Right lobe of liver (tissue), 6 donors: ENCODE data around the gene CEPT1. TPM values are rescaled to one million over a fixed set of nuclear protein-coding genes. Genes with fewer than 3 reads are reported as not detected.

Experiments
- ATAC-seq, 4 donors: fragments of 200-7000 bp; cut with Tn5 transposase; one replicate each; pipeline ENCODE4 v1.9.1; 2020; ENCODE audit warnings: mild to moderate bottlenecking in 4 of 4, moderate library complexity in 4 of 4
- DNase-seq, 3 donors: peaks; one replicate each; pipeline ENCODE4 v3.0.0-alpha.2; 2020
- H3K27ac ChIP-seq, 3 donors: fragments of 200-600 bp; one replicate each; pipeline ENCODE4 v1.8.0; 2022
- H3K27me3 ChIP-seq, 2 donors: fragments of 200-600 bp; one replicate each; pipeline ENCODE4 v1.8.0; 2022
- H3K36me3 ChIP-seq, 4 donors: fragments of 200-600 bp; sonication (generic) in 1 of 4; one replicate each; pipeline versions ENCODE4 v1.5.1 to v1.8.0; 2017 to 2022; ENCODE audit warnings: control low read depth in 1 of 4
- H3K4me1 ChIP-seq, 4 donors: fragments of 200-600 bp; sonication (generic) in 1 of 4; one replicate each; pipeline versions ENCODE4 v1.5.1 to v1.8.0; 2017 to 2022; ENCODE audit warnings: control low read depth in 1 of 4
- H3K4me3 ChIP-seq, 3 donors: fragments of 200-600 bp; one replicate each; pipeline ENCODE4 v1.8.0; 2022
- H3K9me3 ChIP-seq, 4 donors: fragments of 200-600 bp; sonication (generic) in 1 of 4; one replicate each; pipeline versions ENCODE4 v1.5.1 to v1.8.0; 2017 to 2022; ENCODE audit warnings: control low read depth in 1 of 4
- POLR2A ChIP-seq: fragments of 450-650 bp; IDR thresholded peaks from one replicate; pipeline ENCODE4 v1.6.1; 2017; ENCODE audit warnings: antibody characterized with exemption, mild to moderate bottlenecking
- WGBS: methylation state at CpG from one replicate; pipeline ENCODE4 v1.1.6; 2018; ENCODE audit warnings: low coverage, low lambda C conversion rate; ENCODE audit not compliant: insufficient coverage; ENCODE audit errors: missing lambda C conversion rate; 5-methylcytosine and 5-hydroxymethylcytosine counted together
- intact Hi-C, 2 donors: fragments of 100-400 bp; cut with DNase I; formaldehyde crosslinking; loops; one replicate each; pipeline versions ENCODE4 v1.11.2 to v1.14.1; 2022
- total RNA-seq, 6 experiments: library from RNA; depleted of rRNA in 2 of 6; stranded (reverse); fragments of >200 nt in 2 of 6; fragmentation: NEBNext Ultra II Directional in 3 of 6; extraction: Animal tissue kit (Norgen Biotek cat#: 25700) in 3 of 6; gene quantifications; one replicate each; pipeline versions ENCODE4 v1.1.0 to v1.2.4, GENCODE V29; 2016 to 2023
- TF ChIP-seq, protein P1 (sequence below), 4 donors: fragments of 200-600 bp in 3 of 4; fragments of 450-650 bp in 1 of 4; IDR thresholded peaks; one replicate each; pipeline versions ENCODE4 v1.5.1 to v1.8.0; 2016 to 2022; ENCODE audit warnings: antibody characterized with exemption in 4 of 4, mild to moderate bottlenecking in 2 of 4
- donor health status: DM: no; HTN: yes; CAD: no.
- donor health status: DM: no; HTN: no; CAD: no.
- donor health status: DM: no; HTN: no; CAD: no.
- donor health status: DM: no; HTN: yes; CAD: no.
- donor health status: DM: no; HTN: yes; CAD: no.

Gene CEPT1
- total RNA-seq, 6 experiments from 2014 or later = 21.9 to 35.0 (median 27.8) TPM

DNA sequence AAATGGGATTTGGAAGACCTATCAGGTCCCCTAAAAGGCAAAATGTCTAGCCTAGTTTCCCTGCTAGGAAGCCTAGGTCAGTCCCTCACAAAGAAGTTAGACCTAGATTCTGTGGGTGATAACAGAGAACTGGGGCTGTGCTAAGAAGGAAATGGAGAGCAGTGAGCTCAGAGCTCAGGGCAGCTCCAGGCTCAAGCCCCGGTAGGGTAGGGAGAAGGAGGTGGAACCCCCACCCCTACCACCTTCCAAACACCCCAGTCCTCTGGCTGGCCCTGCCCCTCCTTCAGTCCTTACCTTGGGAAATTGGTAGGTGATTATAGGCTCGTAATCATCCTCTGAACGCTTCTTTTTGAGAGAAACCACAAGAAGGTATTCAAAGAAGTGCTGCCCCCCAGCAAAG is 59.3 kb downstream of the CEPT1 start:
- no peak for TF ChIP-seq POLR2A
- TF ChIP-seq, protein P1, sequence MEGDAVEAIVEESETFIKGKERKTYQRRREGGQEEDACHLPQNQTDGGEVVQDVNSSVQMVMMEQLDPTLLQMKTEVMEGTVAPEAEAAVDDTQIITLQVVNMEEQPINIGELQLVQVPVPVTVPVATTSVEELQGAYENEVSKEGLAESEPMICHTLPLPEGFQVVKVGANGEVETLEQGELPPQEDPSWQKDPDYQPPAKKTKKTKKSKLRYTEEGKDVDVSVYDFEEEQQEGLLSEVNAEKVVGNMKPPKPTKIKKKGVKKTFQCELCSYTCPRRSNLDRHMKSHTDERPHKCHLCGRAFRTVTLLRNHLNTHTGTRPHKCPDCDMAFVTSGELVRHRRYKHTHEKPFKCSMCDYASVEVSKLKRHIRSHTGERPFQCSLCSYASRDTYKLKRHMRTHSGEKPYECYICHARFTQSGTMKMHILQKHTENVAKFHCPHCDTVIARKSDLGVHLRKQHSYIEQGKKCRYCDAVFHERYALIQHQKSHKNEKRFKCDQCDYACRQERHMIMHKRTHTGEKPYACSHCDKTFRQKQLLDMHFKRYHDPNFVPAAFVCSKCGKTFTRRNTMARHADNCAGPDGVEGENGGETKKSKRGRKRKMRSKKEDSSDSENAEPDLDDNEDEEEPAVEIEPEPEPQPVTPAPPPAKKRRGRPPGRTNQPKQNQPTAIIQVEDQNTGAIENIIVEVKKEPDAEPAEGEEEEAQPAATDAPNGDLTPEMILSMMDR (IDR thresholded peaks at IDR 0.05) = no peak
- peak overlapping the region; percentile 52 to 71 (median 62) for H3K27ac ChIP-seq
- peaks cover 0 to 68% (median 29%) of the 10 kb centered on the region in 4 donors for H3K4me1 ChIP-seq
- H3K4me3 ChIP-seq = peak overlapping the region; percentile 3 to 32 (median 6)
- ATAC-seq = no peak
- no peaks in the 10 kb centered on the region for H3K27me3 ChIP-seq
- DNase-seq = no peak
- intact Hi-C loops = no loop called here
- H3K36me3 ChIP-seq = peaks cover 0 to 7% (median 0%) of the 10 kb centered on the region in 4 donors
- H3K9me3 ChIP-seq = no peaks in the 10 kb centered on the region
- 67% methylated on average over 1 of the region's 3 CpGs for WGBS

DNA sequence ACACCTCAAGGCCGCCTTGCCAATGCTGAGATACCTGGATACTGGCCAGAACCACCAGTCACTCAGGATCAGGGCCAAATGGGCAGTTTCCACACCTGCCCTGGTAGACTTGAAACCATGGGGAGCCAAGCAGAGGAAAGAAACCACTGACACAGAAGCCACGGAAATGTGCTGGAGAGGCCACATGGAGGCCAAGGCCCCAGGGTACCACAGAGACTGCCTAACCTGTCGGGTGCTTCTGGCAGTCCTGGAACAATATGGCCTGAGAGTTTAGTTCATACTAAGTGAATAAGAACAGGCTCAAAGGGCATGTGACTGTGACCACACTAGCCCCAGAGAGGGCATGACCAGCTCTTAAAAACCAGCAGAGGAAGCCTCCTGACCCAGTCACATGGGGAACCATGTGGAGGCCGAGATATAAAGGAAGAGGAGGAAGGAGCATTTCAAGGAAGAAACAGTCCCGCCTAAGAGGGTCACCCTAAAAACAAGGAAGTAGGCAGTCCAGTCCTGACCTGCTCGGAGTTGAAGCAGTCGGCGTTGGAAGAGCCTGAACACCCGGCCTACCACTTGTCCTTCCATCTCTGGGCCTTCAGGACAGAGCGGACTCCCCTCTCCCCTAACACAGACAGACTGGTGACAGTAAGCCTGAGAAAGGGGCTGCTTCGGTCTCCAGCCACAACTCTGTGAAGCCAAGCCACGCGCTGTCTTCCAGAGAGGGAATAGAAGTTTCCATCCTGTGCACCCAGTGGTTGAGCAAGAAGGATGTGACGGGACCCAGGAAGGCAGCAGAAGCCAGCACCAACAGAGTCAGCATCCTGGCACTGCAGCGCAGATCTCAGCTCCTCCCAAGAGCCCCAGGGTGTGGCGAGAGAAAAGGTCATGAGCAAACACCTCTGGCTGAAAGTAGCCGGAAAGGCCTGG is 60.1 kb downstream of the CEPT1 start, which contains the start of gene DENND2D:
Gene DENND2D (minus strand): TSS at position 766 of the 921 bp plus-strand sequence. CDS start 187 bp downstream, at position 579.
- peak; percentile 7 to 46 (median 16) for ATAC-seq
- peak; percentile 40 to 81 (median 71) for DNase-seq
- Histone ChIP-seq H3K27ac (peak within 1 kb of the TSS; percentile 52 to 71 (median 62)), H3K9me3 (no peaks in the 10 kb centered on the region), H3K4me3 (peak within 1 kb of the TSS; percentile 3 to 32 (median 10)), H3K36me3 (peaks cover 0 to 7% (median 0%) of the 10 kb centered on the region in 4 donors), H3K4me1 (peaks cover 0 to 63% (median 25%) of the 10 kb centered on the region in 4 donors), H3K27me3 (no peaks in the 10 kb centered on the region)
- 29% methylated on average over 6 of the region's 17 CpGs for WGBS
- TF ChIP-seq POLR2A = peak; percentile 75
- TF ChIP-seq, protein P1 (IDR thresholded peaks at IDR 0.05) = no peak
- intact Hi-C loops = no loop called here

DNA sequence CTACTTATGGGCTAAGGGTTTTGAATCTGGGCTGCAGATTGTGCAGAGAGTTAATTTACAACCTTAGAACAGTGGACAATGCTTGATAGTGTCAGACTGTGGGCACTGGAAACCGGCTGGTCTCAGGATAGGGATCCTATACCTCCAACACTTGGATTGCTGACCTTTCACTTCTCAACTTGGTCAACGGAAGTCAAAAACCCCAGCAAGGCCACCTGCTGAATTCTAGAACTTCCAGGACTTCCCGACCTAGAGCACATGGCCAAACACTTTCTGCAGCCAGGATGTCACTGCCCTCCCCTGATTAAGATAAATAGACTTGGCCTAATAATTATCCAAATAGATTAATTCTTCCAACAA is 60.8 kb downstream of the CEPT1 start:
- Histone ChIP-seq H3K9me3 (no peaks in the 10 kb centered on the region), H3K27me3 (no peaks in the 10 kb centered on the region), H3K4me1 (peaks cover 0 to 57% (median 22%) of the 10 kb centered on the region in 4 donors), H3K36me3 (peaks cover 0 to 7% (median 0%) of the 10 kb centered on the region in 4 donors), H3K27ac (peak overlapping the region; percentile 6 to 71 (median 52)), H3K4me3 (peak overlapping the region in 1 of 3 donors; percentile 16)
- no peak for DNase-seq
- WGBS = 10% methylated on average over 2 of the region's 3 CpGs
- intact Hi-C loops = no loop called here
- ATAC-seq = no peak
- TF ChIP-seq, protein P1 (IDR thresholded peaks at IDR 0.05) = no peak
- TF ChIP-seq POLR2A = no peak

DNA sequence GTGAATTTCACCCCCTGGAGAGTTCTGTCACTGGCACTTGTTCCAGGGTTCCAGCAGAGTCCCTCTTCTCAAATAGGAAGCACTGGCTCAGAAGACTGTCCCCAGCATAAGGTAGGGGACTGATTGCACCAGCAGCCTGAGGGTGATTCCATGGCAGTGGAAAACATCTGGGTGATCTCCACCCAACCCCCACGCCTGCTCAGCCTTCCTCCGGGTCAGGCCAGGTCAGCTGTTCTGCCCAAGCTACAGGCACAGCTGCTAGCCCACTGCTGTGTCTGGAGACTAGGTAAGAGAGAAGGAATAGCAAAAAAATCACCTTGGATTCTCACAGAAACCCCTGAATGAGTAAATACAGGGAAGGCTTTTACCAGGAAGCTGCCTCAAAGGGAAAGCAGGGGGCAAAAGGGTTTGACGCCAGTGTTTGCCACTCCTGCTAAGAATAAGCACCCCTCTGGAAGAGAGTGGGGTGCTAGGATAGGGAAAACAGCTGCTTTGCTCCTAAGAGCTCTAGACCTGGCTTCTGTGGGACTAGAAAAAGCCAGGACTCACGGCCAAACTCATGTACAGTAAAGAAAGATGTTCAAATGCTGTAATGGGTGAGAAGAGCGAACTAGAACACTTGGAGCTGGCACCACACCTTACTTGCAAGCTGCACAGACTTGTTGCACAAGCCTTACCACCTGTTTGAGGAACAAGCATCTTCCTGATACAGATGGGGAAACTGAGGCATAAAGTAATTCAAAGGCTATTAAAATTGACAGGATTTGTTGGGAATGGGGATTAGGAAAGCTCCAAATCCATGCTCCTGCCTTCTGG is 61.5 kb downstream of the CEPT1 start:
- WGBS = 70% methylated on average over 5 of the region's 5 CpGs
- intact Hi-C loops = no loop called here
- H3K9me3 ChIP-seq = no peaks in the 10 kb centered on the region
- peak overlapping the region in 1 of 3 donors; percentile 16 for H3K4me3 ChIP-seq
- TF ChIP-seq, protein P1 (IDR thresholded peaks at IDR 0.05) = no peak
- no peak for TF ChIP-seq POLR2A
- H3K27me3 ChIP-seq = no peaks in the 10 kb centered on the region
- DNase-seq (peak in 1 of 3 donors; percentile 70), ATAC-seq (peak in 1 of 4 donors; percentile 2)
- peak overlapping the region in 2 of 3 donors; percentile 6 to 71 for H3K27ac ChIP-seq
- H3K4me1 ChIP-seq = peaks cover 0 to 50% (median 20%) of the 10 kb centered on the region in 4 donors
- peaks cover 0 to 7% (median 0%) of the 10 kb centered on the region in 4 donors for H3K36me3 ChIP-seq
